A673 (cell line): ENCODE measurements around the gene STX8.

Experiments
- CTCF ChIP-seq: fragments of 300-800, 200-600 bp; sonication (generic); conservative IDR thresholded peaks from 2 replicates; pipeline ENCODE4 v1.5.1; 2017; ENCODE audit warnings: low read depth, mild to moderate bottlenecking, antibody characterized with exemption, low read length, moderate library complexity, mixed read lengths
- EZH2 ChIP-seq: fragments of 200-600 bp; sonication (generic); IDR thresholded peaks from 2 replicates; pipeline ENCODE4 v1.6.1; 2017; ENCODE audit warnings: borderline replicate concordance, low read depth, mild to moderate bottlenecking, mixed read lengths, antibody characterized with exemption, low read length; ENCODE audit not compliant: poor library complexity, severe bottlenecking

GRCh38 chr17:9237661-9238301 is 337.8 kb downstream of the STX8 start:
- no peak for TF ChIP-seq CTCF
- TF ChIP-seq EZH2 = no peak
